Vagina (tissue), 2 donors: ENCODE results near the gene LCLAT1. TPM values are rescaled to one million over a fixed set of nuclear protein-coding genes. Genes with fewer than 3 reads are reported as not detected.

Experiments
- DNase-seq, 2 donors: peaks; one replicate each; pipeline ENCODE4 v3.0.0-alpha.2; 2017; ENCODE audit errors: extremely low spot score in 2 of 2
- H3K27ac ChIP-seq: fragments of 200-600 bp; sonication (generic); one replicate; pipeline ENCODE4 v1.5.1; 2019
- H3K27me3 ChIP-seq: fragments of 200-600 bp; sonication (generic); one replicate; pipeline ENCODE4 v1.5.1; 2019
- H3K36me3 ChIP-seq, 2 donors: fragments of 200-600 bp; sonication (generic); one replicate each; pipeline ENCODE4 v1.5.1; 2017 to 2019
- H3K4me1 ChIP-seq: fragments of 200-600 bp; sonication (generic); one replicate; pipeline ENCODE4 v1.5.1; 2019
- H3K4me3 ChIP-seq, 2 donors: fragments of 200-600 bp; sonication (generic); 1 replicate in 1 of 2; 2 replicates in 1 of 2; pipeline ENCODE4 v1.5.1; 2016 to 2019
- H3K9me3 ChIP-seq: fragments of 200-600 bp; sonication (generic); one replicate; pipeline ENCODE4 v1.5.1; 2019
- POLR2A ChIP-seq, 2 donors: fragments of 450-650 bp; IDR thresholded peaks; one replicate each; pipeline ENCODE4 v1.6.1; 2017; ENCODE audit warnings: antibody characterized with exemption in 2 of 2, mild to moderate bottlenecking in 2 of 2, moderate library complexity in 2 of 2
- POLR2AphosphoS5 ChIP-seq, 2 donors: sonication (generic); formaldehyde crosslinking; IDR thresholded peaks; one replicate each; pipeline ENCODE4 v1.9.0; 2017; ENCODE audit warnings: antibody characterized with exemption in 2 of 2, mild to moderate bottlenecking in 2 of 2, low read depth in 1 of 2; ENCODE audit not compliant: insufficient read depth in 1 of 2
- intact Hi-C: fragments of 100-400 bp; cut with DNase I; formaldehyde crosslinking; loops from one replicate; pipeline ENCODE4 v1.15.1; 2023
- total RNA-seq: library from RNA; depleted of rRNA; stranded (reverse); fragments of >200 nt; gene quantifications from one replicate; pipeline ENCODE4 v1.2.3, GENCODE V29; 2016
- TF ChIP-seq, protein P1 (sequence below), 3 experiments: fragments of 450-650 bp in 2 of 3; fragments of 200-600 bp in 1 of 3; sonication (generic) in 1 of 3; IDR thresholded peaks; one replicate each; pipeline ENCODE4 v1.5.1; 2017 to 2019; ENCODE audit warnings: antibody characterized with exemption in 3 of 3, mild to moderate bottlenecking in 2 of 3, moderate library complexity in 2 of 3

LCLAT1 gene
- total RNA-seq, 1 donor from 2014 or later, result 19.6 TPM

- H3K4me3 ChIP-seq, result no peak overlapping the region
- intact Hi-C loops, result no loop called here
- TF ChIP-seq POLR2A (IDR thresholded peaks at IDR 0.05) (no peak), POLR2AphosphoS5 (IDR thresholded peaks at IDR 0.05; ENCODE audit: insufficient read depth in 1 of 2, low read depth in 1 of 2) (no peak)
- TF ChIP-seq, protein P1, sequence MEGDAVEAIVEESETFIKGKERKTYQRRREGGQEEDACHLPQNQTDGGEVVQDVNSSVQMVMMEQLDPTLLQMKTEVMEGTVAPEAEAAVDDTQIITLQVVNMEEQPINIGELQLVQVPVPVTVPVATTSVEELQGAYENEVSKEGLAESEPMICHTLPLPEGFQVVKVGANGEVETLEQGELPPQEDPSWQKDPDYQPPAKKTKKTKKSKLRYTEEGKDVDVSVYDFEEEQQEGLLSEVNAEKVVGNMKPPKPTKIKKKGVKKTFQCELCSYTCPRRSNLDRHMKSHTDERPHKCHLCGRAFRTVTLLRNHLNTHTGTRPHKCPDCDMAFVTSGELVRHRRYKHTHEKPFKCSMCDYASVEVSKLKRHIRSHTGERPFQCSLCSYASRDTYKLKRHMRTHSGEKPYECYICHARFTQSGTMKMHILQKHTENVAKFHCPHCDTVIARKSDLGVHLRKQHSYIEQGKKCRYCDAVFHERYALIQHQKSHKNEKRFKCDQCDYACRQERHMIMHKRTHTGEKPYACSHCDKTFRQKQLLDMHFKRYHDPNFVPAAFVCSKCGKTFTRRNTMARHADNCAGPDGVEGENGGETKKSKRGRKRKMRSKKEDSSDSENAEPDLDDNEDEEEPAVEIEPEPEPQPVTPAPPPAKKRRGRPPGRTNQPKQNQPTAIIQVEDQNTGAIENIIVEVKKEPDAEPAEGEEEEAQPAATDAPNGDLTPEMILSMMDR (IDR thresholded peaks at IDR 0.05), result no peak
- no peaks in the 10 kb centered on the region for H3K27me3 ChIP-seq
- no peak for DNase-seq
- H3K4me1 ChIP-seq, result peaks cover 41% of the 10 kb centered on the region
- H3K9me3 ChIP-seq, result no peaks in the 10 kb centered on the region
- no peaks in the 10 kb centered on the region for H3K36me3 ChIP-seq
- H3K27ac ChIP-seq, result no peak overlapping the region
Observed at GRCh38 chr2:30514134-30514847, 67.2 kb downstream of the LCLAT1 start.

DNA sequence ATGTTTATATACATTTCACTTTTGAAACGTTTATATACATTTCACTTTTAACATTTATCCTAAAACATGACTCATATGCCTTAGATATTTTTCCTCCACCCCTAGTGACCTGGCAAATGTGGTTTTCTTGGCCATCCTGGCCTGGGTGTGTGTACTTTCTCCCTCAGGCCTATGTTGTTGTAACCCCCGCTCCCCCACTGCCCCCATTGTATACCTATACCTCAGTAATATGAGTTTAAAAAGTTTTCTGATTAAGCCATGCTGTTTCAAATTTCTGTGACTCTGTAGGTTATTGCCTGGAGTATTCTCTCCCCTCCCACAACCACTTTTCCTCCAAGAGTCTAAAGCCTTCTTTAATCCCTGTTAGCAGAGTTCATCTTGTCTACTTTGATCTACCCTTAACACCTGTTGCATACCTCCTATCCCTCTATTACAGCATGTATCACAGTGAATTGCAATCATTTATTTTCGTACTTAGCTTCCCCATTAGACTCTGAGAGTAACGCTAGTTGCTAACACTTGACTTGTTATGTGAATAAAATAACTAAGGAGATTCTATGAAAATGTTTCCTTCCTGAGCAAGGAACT lies 67.9 kb downstream of the LCLAT1 start:
- H3K4me3 ChIP-seq, result no peak overlapping the region
- H3K4me1 ChIP-seq, result peaks cover 36% of the 10 kb centered on the region
- no peak overlapping the region for H3K27ac ChIP-seq
- H3K36me3 ChIP-seq, result peaks cover 0 to 4% of the 10 kb centered on the region in 2 donors
- no peaks in the 10 kb centered on the region for H3K27me3 ChIP-seq
- intact Hi-C loops, result no loop called here
- H3K9me3 ChIP-seq, result no peaks in the 10 kb centered on the region
- DNase-seq, result no peak
- no peak for TF ChIP-seq POLR2AphosphoS5 (IDR thresholded peaks at IDR 0.05; ENCODE audit: insufficient read depth in 1 of 2, low read depth in 1 of 2)

- no peak for DNase-seq
- no peak for TF ChIP-seq POLR2AphosphoS5 (IDR thresholded peaks at IDR 0.05; ENCODE audit: insufficient read depth in 1 of 2, low read depth in 1 of 2)
- TF ChIP-seq, protein P1 (IDR thresholded peaks at IDR 0.05), result no peak
- no peak for TF ChIP-seq POLR2A (IDR thresholded peaks at IDR 0.05)
- Histone ChIP-seq H3K27ac (no peak overlapping the region), H3K4me1 (peaks cover 23% of the 10 kb centered on the region), H3K4me3 (no peak overlapping the region), H3K27me3 (no peaks in the 10 kb centered on the region), H3K9me3 (no peaks in the 10 kb centered on the region), H3K36me3 (peaks cover 0 to 7% of the 10 kb centered on the region in 2 donors)
- intact Hi-C loops, result no loop called here
Observed at GRCh38 chr2:30516166-30516565, 69.1 kb downstream of the LCLAT1 start.

GRCh38 chr2:30519796-30520195 lies 72.8 kb downstream of the LCLAT1 start:
- Histone ChIP-seq H3K4me1 (peaks cover 9% of the 10 kb centered on the region), H3K9me3 (no peaks in the 10 kb centered on the region), H3K4me3 (no peak overlapping the region), H3K27me3 (no peaks in the 10 kb centered on the region), H3K36me3 (peaks cover 0 to 7% of the 10 kb centered on the region in 2 donors), H3K27ac (no peak overlapping the region)
- intact Hi-C loops, result no loop called here
- DNase-seq, result no peak
- TF ChIP-seq, protein P1 (IDR thresholded peaks at IDR 0.05), result no peak
- TF ChIP-seq POLR2A (IDR thresholded peaks at IDR 0.05) (no peak), POLR2AphosphoS5 (IDR thresholded peaks at IDR 0.05; ENCODE audit: insufficient read depth in 1 of 2, low read depth in 1 of 2) (no peak)

GRCh38 chr2:30522421-30522820 lies 75.4 kb downstream of the LCLAT1 start:
- TF ChIP-seq, protein P1 (IDR thresholded peaks at IDR 0.05), result no peak
- TF ChIP-seq POLR2A (IDR thresholded peaks at IDR 0.05) (no peak), POLR2AphosphoS5 (IDR thresholded peaks at IDR 0.05; ENCODE audit: insufficient read depth in 1 of 2, low read depth in 1 of 2) (no peak)
- Histone ChIP-seq H3K36me3 (peaks cover 0 to 12% of the 10 kb centered on the region in 2 donors), H3K4me1 (no peaks in the 10 kb centered on the region), H3K9me3 (no peaks in the 10 kb centered on the region), H3K27me3 (no peaks in the 10 kb centered on the region), H3K27ac (no peak overlapping the region), H3K4me3 (no peak overlapping the region)
- DNase-seq, result no peak
- intact Hi-C loops, result no loop called here
